MM.1S (cell line): ENCODE data around the gene SLA2.

Experiments used
- DNase-seq: peaks from one replicate; pipeline ENCODE4 v3.0.0-alpha.2; 2015
- H2AFZ ChIP-seq: fragments of 300-600 bp; sonication (generic); 2 replicates; pipeline ENCODE4 v1.6.0; 2016; ENCODE audit warnings: antibody characterized with exemption, low read length
- H3F3A ChIP-seq: fragments of 300-600 bp; sonication (generic); 2 replicates; pipeline ENCODE4 v1.6.1; 2016; ENCODE audit warnings: mild to moderate bottlenecking, antibody characterized with exemption, low read length, moderate library complexity, mixed read lengths; ENCODE audit not compliant: insufficient read depth
- H3K27ac ChIP-seq: fragments of 300-600 bp; sonication (generic); 2 replicates; pipeline ENCODE4 v1.5.1; 2016; ENCODE audit warnings: mild to moderate bottlenecking, low read length
- H3K27me3 ChIP-seq: fragments of 300-600 bp; sonication (generic); replicated peaks from 2 replicates; pipeline ENCODE4 v1.6.0; 2016; ENCODE audit warnings: low read length; ENCODE audit not compliant: insufficient read depth
- H3K36me3 ChIP-seq: fragments of 300-600 bp; sonication (generic); replicated peaks from 2 replicates; pipeline ENCODE4 v1.6.1; 2016; ENCODE audit warnings: mild to moderate bottlenecking, low read length, mixed read lengths; ENCODE audit not compliant: insufficient read depth
- H3K4me1 ChIP-seq: fragments of 300-600 bp; sonication (generic); 2 replicates; pipeline ENCODE4 v1.6.1; 2016; ENCODE audit warnings: low read length, mixed read lengths
- H3K4me2 ChIP-seq: fragments of 300-600 bp; sonication (generic); 2 replicates; pipeline ENCODE4 v1.6.0; 2016; ENCODE audit warnings: low read depth, low read length
- H3K4me3 ChIP-seq: fragments of 300-600 bp; sonication (generic); 2 replicates; pipeline ENCODE4 v1.5.1; 2016; ENCODE audit warnings: low read length, mixed read lengths
- H3K79me2 ChIP-seq: fragments of 300-600 bp; sonication (generic); 2 replicates; pipeline ENCODE4 v1.6.1; 2016; ENCODE audit warnings: mixed run types, low read length, mixed read lengths
- H3K9ac ChIP-seq: fragments of 300-600 bp; sonication (generic); 2 replicates; pipeline ENCODE4 v1.6.1; 2016; ENCODE audit warnings: low read length, mixed read lengths
- H3K9me2 ChIP-seq: fragments of 300-600 bp; sonication (generic); replicated peaks from 2 replicates; pipeline ENCODE4 v1.6.1; 2016; ENCODE audit warnings: mild to moderate bottlenecking, low read length, mixed read lengths; ENCODE audit not compliant: insufficient read depth
- H3K9me3 ChIP-seq: fragments of 300-600 bp; sonication (generic); replicated peaks from 2 replicates; pipeline ENCODE4 v1.6.1; 2016; ENCODE audit warnings: mild to moderate bottlenecking, low read length, mixed read lengths; ENCODE audit not compliant: insufficient read depth
- H4K20me1 ChIP-seq: fragments of 300-600 bp; sonication (generic); 2 replicates; pipeline ENCODE4 v1.6.1; 2016; ENCODE audit warnings: mild to moderate bottlenecking, low read length, moderate library complexity, mixed read lengths; ENCODE audit not compliant: insufficient read depth
- CTCF ChIP-seq: fragments of 300-600 bp; sonication (generic); IDR thresholded peaks from 2 replicates; pipeline ENCODE4 v1.5.1; 2016; ENCODE audit warnings: antibody characterized with exemption, low read length, mixed read lengths
- EZH2 ChIP-seq: fragments of 300-600 bp; sonication (generic); optimal IDR thresholded peaks from 2 replicates; pipeline ENCODE3; 2017; ENCODE audit warnings: low read depth, mild to moderate bottlenecking, antibody characterized with exemption, low read length, mixed read lengths
- EZH2phosphoT487 ChIP-seq: fragments of 300-600 bp; sonication (generic); IDR thresholded peaks from 2 replicates; pipeline ENCODE4 v1.6.1; 2018; ENCODE audit warnings: antibody characterized with exemption, low read length

SLA2 gene

GRCh38 chr20:36631646-36632045 is 14.3 kb downstream of the SLA2 start:
- Histone ChIP-seq H3K9me3 (no peaks in the 10 kb centered on the region), H3K9ac (no peak overlapping the region), H3K4me1 (peaks cover 11% of the 10 kb centered on the region), H3K9me2 (no peaks in the 10 kb centered on the region), H2AFZ (no peak overlapping the region), H3F3A (no peaks in the 10 kb centered on the region), H3K27ac (no peak overlapping the region), H4K20me1 (no peaks in the 10 kb centered on the region), H3K79me2 (no peaks in the 10 kb centered on the region), H3K4me3 (no peak overlapping the region), H3K4me2 (no peak overlapping the region), H3K36me3 (no peaks in the 10 kb centered on the region), H3K27me3 (no peaks in the 10 kb centered on the region)
- TF ChIP-seq EZH2phosphoT487 = no peak
- no peak for TF ChIP-seq CTCF
- no peak for DNase-seq

GRCh38 chr20:36629719-36630681 is 16.0 kb downstream of the SLA2 start:
- no peak overlapping the region for H3K4me3 ChIP-seq
- no peaks in the 10 kb centered on the region for H3K9me2 ChIP-seq
- peak; percentile 57 for DNase-seq
- H3K9ac ChIP-seq = peak overlapping the region; percentile 6; the same call in 1 of the 2 replicates
- H4K20me1 ChIP-seq = no peaks in the 10 kb centered on the region
- H2AFZ ChIP-seq = peak overlapping the region; percentile 55
- no peak overlapping the region for H3K27ac ChIP-seq
- peaks cover 11% of the 10 kb centered on the region for H3K4me1 ChIP-seq
- no peaks in the 10 kb centered on the region for H3K27me3 ChIP-seq
- no peaks in the 10 kb centered on the region for H3K79me2 ChIP-seq
- H3K9me3 ChIP-seq = no peaks in the 10 kb centered on the region
- no peaks in the 10 kb centered on the region for H3K36me3 ChIP-seq
- H3F3A ChIP-seq = no peaks in the 10 kb centered on the region
- TF ChIP-seq EZH2 = no peak
- no peak for TF ChIP-seq CTCF
- no peak for TF ChIP-seq EZH2phosphoT487
- H3K4me2 ChIP-seq = peak overlapping the region; percentile 49

- Histone ChIP-seq H3K4me3 (no peak overlapping the region), H3F3A (no peaks in the 10 kb centered on the region), H3K4me2 (no peak overlapping the region), H3K36me3 (no peaks in the 10 kb centered on the region), H3K9me3 (no peaks in the 10 kb centered on the region), H3K27ac (no peak overlapping the region), H4K20me1 (no peaks in the 10 kb centered on the region), H3K79me2 (no peaks in the 10 kb centered on the region), H3K9ac (no peak overlapping the region), H3K9me2 (no peaks in the 10 kb centered on the region), H3K27me3 (no peaks in the 10 kb centered on the region), H2AFZ (no peak overlapping the region), H3K4me1 (peaks cover 11% of the 10 kb centered on the region)
- TF ChIP-seq EZH2 (no peak), CTCF (no peak), EZH2phosphoT487 (no peak)
- no peak for DNase-seq
Measured at GRCh38 chr20:36628076-36628475, 17.9 kb downstream of the SLA2 start.
